ENCODE data around the gene PI4KB.

DNA sequence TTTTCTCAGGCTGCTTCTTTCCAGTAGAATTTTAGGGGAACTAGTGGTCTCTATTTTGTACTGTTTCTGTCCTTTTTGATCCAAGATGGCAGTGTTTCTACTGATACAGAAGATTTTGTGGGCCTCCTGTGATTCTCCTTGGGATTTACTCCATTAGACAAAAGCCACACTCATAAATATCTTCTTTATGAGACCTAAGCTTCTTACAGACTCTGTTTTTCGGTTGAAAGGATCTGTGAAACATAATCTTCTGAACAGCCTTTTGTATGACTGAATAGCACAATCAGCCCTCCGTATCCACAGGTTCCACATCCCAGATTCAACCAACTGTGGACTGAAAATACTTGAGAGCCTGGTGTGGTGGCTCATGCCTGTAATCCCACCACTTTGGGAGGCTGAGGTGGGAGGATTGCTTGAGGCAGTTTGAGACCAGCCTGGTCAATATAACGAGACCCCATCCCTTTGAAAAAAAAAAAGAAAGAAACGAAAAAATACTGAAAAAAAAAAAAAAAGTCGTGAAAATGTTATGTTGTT is 83.5 kb downstream of the PI4KB start:
- no peak for TF ChIP-seq CTCF (IDR thresholded peaks at IDR 0.05)
- TF ChIP-seq POLR2A (IDR thresholded peaks at IDR 0.05) = no peak

Data from lower leg skin (tissue), 3 donors.